Activated CD4-positive, alpha-beta T cell treated with anti-CD3 and anti-CD28 coated beads, Interleukin-2, amount 50 U/mL, for 1 hour (primary cell): ENCODE measurements around the gene INO80C.

Source experiments
- DNase-seq: peaks from one replicate; pipeline ENCODE4 v3.0.0-alpha.2; 2020

INO80C gene

GRCh38 chr18:35418610-35419009, 79.2 kb downstream of the INO80C start:
- no peak for DNase-seq
